Mesenchymal stem cell (in vitro differentiated cells and primary cell): ENCODE measurements around the gene HBD.

Source experiments
- DNase-seq: peaks from one replicate; pipeline ENCODE4 v3.0.0-alpha.2; 2013
- H2AFZ ChIP-seq: one replicate; pipeline ENCODE4 v1.6.1; 2013; ENCODE audit warnings: low read depth, mild to moderate bottlenecking, control low read depth, inconsistent platforms, low read length, moderate library complexity
- H2AK5ac ChIP-seq: 2 replicates; pipeline ENCODE4 v1.6.1; 2013; ENCODE audit warnings: low read length, moderate library complexity, mild to moderate bottlenecking, inconsistent platforms; ENCODE audit not compliant: severe bottlenecking
- H2BK120ac ChIP-seq: one replicate; pipeline ENCODE4 v1.6.1; 2013; ENCODE audit warnings: low read depth, mild to moderate bottlenecking, inconsistent platforms, low read length, moderate library complexity
- H2BK12ac ChIP-seq, 2 experiments: one replicate each; pipeline ENCODE4 v1.6.1; 2013; ENCODE audit warnings: inconsistent platforms in 2 of 2, low read length in 2 of 2, mild to moderate bottlenecking in 2 of 2, moderate library complexity in 2 of 2, control low read depth in 1 of 2
- H2BK15ac ChIP-seq: one replicate; pipeline ENCODE4 v1.6.1; 2013; ENCODE audit warnings: mild to moderate bottlenecking, low read depth, inconsistent platforms; ENCODE audit not compliant: poor library complexity, severe bottlenecking
- H2BK5ac ChIP-seq: 2 replicates; pipeline ENCODE4 v1.6.1; 2013; ENCODE audit warnings: low read depth, mild to moderate bottlenecking, low read length, control low read depth, inconsistent platforms; ENCODE audit not compliant: poor library complexity, severe bottlenecking
- H3K14ac ChIP-seq, 2 experiments: one replicate each; pipeline ENCODE4 v1.6.1; 2013; ENCODE audit warnings: inconsistent platforms in 2 of 2, low read length in 2 of 2, control low read depth in 1 of 2, mild to moderate bottlenecking in 1 of 2, moderate library complexity in 1 of 2
- H3K18ac ChIP-seq, 2 experiments: one replicate each; pipeline ENCODE4 v1.6.1; 2013; ENCODE audit warnings: inconsistent platforms in 2 of 2, low read length in 2 of 2, control low read depth in 1 of 2, low read depth in 1 of 2, mild to moderate bottlenecking in 1 of 2
- H3K23ac ChIP-seq, 2 experiments: one replicate each; pipeline ENCODE4 v1.6.1; 2013; ENCODE audit warnings: inconsistent platforms in 2 of 2, low read length in 2 of 2, mild to moderate bottlenecking in 2 of 2, moderate library complexity in 2 of 2, control low read depth in 1 of 2
- H3K27ac ChIP-seq: 2 replicates; pipeline ENCODE4 v1.5.1; 2013; ENCODE audit warnings: mild to moderate bottlenecking, moderate library complexity, low read length, control low read depth, inconsistent platforms; ENCODE audit not compliant: poor library complexity, severe bottlenecking
- H3K27me3 ChIP-seq, 2 experiments: 2 replicates each; pipeline versions ENCODE4 v1.6.1 to v1.7.0; 2013; ENCODE audit warnings: low read length in 2 of 2, mild to moderate bottlenecking in 2 of 2, moderate library complexity in 2 of 2, control low read depth in 1 of 2, inconsistent platforms in 1 of 2; ENCODE audit not compliant: control insufficient read depth in 1 of 2, insufficient read depth in 1 of 2
- H3K36me3 ChIP-seq, 2 experiments: 2 replicates each; pipeline versions ENCODE4 v1.6.1 to v1.7.0; 2013; ENCODE audit warnings: low read length in 2 of 2, control low read depth in 1 of 2, inconsistent platforms in 1 of 2, low read depth in 1 of 2, mild to moderate bottlenecking in 1 of 2; ENCODE audit not compliant: insufficient read depth in 2 of 2, control insufficient read depth in 1 of 2
- H3K4ac ChIP-seq, 2 experiments: one replicate each; pipeline ENCODE4 v1.6.1; 2013; ENCODE audit warnings: inconsistent platforms in 2 of 2, low read length in 2 of 2, mild to moderate bottlenecking in 2 of 2, moderate library complexity in 2 of 2, control low read depth in 1 of 2, low read depth in 1 of 2
- H3K4me1 ChIP-seq: 2 replicates; pipeline ENCODE4 v1.6.1; 2013; ENCODE audit warnings: low read depth, low read length, control low read depth; ENCODE audit not compliant: control insufficient read depth, insufficient read depth
- H3K4me2 ChIP-seq: 2 replicates; pipeline ENCODE4 v1.6.1; 2013; ENCODE audit warnings: low read length, mild to moderate bottlenecking, inconsistent platforms; ENCODE audit not compliant: poor library complexity, severe bottlenecking
- H3K4me3 ChIP-seq, 2 experiments: 2 replicates each; pipeline versions ENCODE4 v1.5.1 to v1.7.0; 2013; ENCODE audit warnings: low read length in 2 of 2, mild to moderate bottlenecking in 2 of 2, control low read depth in 1 of 2, low read depth in 1 of 2; ENCODE audit not compliant: insufficient read depth in 1 of 2
- H3K79me1 ChIP-seq: replicated peaks from 2 replicates; pipeline ENCODE4 v1.6.1; 2013; ENCODE audit warnings: mild to moderate bottlenecking, control low read depth, low read length, inconsistent platforms; ENCODE audit not compliant: poor library complexity, severe bottlenecking
- H3K9ac ChIP-seq: 2 replicates; pipeline ENCODE4 v1.7.0; 2013; ENCODE audit warnings: mild to moderate bottlenecking, low read length, moderate library complexity
- H3K9me3 ChIP-seq: 2 replicates; pipeline ENCODE4 v1.7.0; 2013; ENCODE audit warnings: mild to moderate bottlenecking, low read length; ENCODE audit not compliant: control insufficient read depth
- H4K8ac ChIP-seq: one replicate; pipeline ENCODE4 v1.6.1; 2013; ENCODE audit warnings: inconsistent platforms, mild to moderate bottlenecking, low read length, moderate library complexity
- H4K91ac ChIP-seq: one replicate; pipeline ENCODE4 v1.6.1; 2013; ENCODE audit warnings: mild to moderate bottlenecking, low read length, inconsistent platforms
- WGBS: methylation state at CpG from one replicate; pipeline ENCODE4 v1.1.7; 2013; ENCODE audit warnings: mixed read lengths; 5-methylcytosine and 5-hydroxymethylcytosine counted together

HBD gene

DNA sequence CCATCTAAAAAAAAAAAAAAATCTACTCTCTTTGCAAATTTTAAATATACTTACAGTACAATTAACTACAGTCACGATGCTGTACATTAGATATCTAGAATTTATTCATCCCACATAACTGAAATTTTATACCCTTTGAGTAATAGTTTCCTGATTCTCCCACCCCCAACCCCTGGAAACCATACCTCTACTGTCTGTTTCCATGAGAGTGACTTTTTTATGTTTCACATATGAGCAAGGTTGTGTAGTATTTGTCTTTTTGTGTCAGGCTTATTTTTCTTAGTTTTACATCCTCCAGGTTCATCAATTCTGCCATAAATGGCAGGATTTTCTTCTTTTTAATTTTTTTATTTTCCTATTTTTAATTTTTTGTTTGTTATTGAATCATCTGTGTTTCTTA is 10.6 kb downstream of the HBD start:
- Histone ChIP-seq H3K18ac (no peak overlapping the region), H3K36me3 (no peaks in the 10 kb centered on the region), H2BK15ac (no peak overlapping the region), H4K91ac (no peak overlapping the region), H3K14ac (no peak overlapping the region), H2BK12ac (no peak overlapping the region), H3K4me1 (no peaks in the 10 kb centered on the region), H3K4me2 (no peak overlapping the region), H2AK5ac (no peak overlapping the region), H3K9ac (no peak overlapping the region), H3K9me3 (no peaks in the 10 kb centered on the region), H3K4ac (no peak overlapping the region), H3K27ac (no peak overlapping the region), H2AFZ (no peak overlapping the region), H3K27me3 (no peaks in the 10 kb centered on the region), H4K8ac (no peak overlapping the region), H3K4me3 (no peak overlapping the region), H3K23ac (no peak overlapping the region), H2BK5ac (no peak overlapping the region), H3K79me1 (no peaks in the 10 kb centered on the region), H2BK120ac (no peak overlapping the region)
- no peak for DNase-seq
- WGBS, result 90% methylated on average over 1 of the region's 1 CpG

DNA sequence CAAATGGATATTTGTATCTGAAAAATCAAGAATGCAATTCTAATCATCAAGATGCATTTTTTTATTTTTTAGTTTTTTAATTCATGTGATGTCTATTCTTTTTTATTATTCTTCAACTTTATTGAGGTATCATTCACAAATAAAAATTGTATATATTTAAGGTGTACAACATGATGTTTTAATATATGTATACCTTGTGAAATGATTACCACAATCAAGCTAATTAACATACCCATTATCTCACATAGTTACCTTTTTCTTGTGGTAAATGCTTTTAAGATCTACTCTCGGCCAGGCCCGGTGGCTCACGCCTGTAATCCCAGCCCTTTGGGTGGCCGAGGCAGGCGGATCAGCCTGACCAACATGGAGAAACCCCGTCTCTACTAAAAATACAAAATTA is 11.1 kb downstream of the HBD start:
- Histone ChIP-seq H2AK5ac (no peak overlapping the region), H3K23ac (no peak overlapping the region), H3K9me3 (no peaks in the 10 kb centered on the region), H2BK5ac (no peak overlapping the region), H3K14ac (no peak overlapping the region), H2BK15ac (no peak overlapping the region), H3K27ac (no peak overlapping the region), H3K4ac (no peak overlapping the region), H3K4me1 (no peaks in the 10 kb centered on the region), H3K9ac (no peak overlapping the region), H3K18ac (no peak overlapping the region), H3K79me1 (no peaks in the 10 kb centered on the region), H2AFZ (no peak overlapping the region), H4K91ac (no peak overlapping the region), H3K27me3 (no peaks in the 10 kb centered on the region), H2BK120ac (no peak overlapping the region), H2BK12ac (no peak overlapping the region), H3K4me3 (no peak overlapping the region), H3K4me2 (no peak overlapping the region), H4K8ac (no peak overlapping the region), H3K36me3 (no peaks in the 10 kb centered on the region)
- 88% methylated on average over 6 of the region's 6 CpGs for WGBS
- no peak for DNase-seq

DNA sequence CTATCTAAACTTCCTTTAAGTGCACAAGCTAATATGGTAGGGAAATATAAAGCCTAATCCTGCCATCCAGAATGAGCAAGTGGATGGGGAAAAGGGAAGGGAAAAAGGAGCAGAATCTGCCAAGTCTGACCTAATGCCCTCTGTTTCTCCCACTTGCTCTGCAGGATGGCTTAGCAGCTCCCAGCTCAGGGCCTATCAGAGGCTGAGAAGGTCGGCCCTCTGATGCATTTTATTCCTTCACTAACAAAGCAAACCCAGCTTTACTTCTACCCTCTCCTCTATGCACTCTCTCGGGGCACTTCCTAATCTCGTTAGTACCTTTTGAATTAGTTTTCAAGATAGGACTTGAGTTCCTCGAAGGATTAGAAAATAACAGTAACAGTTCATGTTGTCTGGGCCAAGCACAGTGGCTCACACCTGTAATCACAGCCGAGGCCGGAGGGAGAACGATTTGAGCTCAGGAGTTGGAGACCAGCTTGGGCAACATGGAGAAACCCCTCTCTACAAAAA is 23.9 kb downstream of the HBD start:
- Histone ChIP-seq H3K4me1 (no peaks in the 10 kb centered on the region), H3K23ac (no peak overlapping the region), H3K4ac (no peak overlapping the region), H3K4me3 (no peak overlapping the region), H2BK15ac (no peak overlapping the region), H4K91ac (no peak overlapping the region), H2AFZ (no peak overlapping the region), H3K27ac (no peak overlapping the region), H3K27me3 (no peaks in the 10 kb centered on the region), H3K18ac (no peak overlapping the region), H4K8ac (no peak overlapping the region), H2BK5ac (no peak overlapping the region), H3K4me2 (no peak overlapping the region), H2AK5ac (no peak overlapping the region), H2BK120ac (no peak overlapping the region), H3K9me3 (no peaks in the 10 kb centered on the region), H3K14ac (no peak overlapping the region), H3K9ac (no peak overlapping the region), H3K36me3 (no peaks in the 10 kb centered on the region), H2BK12ac (no peak overlapping the region), H3K79me1 (no peaks in the 10 kb centered on the region)
- DNase-seq, result no peak
- 49% methylated on average over 6 of the region's 7 CpGs for WGBS

DNA sequence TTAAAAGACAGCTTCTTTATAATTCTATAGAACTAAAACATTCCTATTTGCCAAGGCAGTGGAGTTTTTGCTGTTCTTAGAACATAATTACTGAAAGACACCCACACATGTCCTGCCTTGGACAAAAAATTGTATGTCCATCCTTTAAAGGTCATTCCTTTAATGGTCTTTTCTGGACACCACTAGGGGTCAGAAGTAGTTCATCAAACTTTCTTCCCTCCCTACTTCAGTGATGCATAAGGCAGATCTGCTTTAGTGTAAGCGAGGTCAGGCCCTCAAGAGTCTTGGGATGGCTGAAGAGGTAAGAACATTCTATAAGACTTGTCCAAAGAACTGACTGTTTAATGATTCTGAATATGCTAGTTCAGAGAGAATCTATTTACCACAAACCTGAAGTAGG is 29.5 kb downstream of the HBD start:
- Histone ChIP-seq H4K91ac (no peak overlapping the region), H2BK120ac (no peak overlapping the region), H2BK15ac (no peak overlapping the region), H3K4me3 (no peak overlapping the region), H4K8ac (no peak overlapping the region), H3K4me2 (no peak overlapping the region), H3K4ac (no peak overlapping the region), H2AK5ac (no peak overlapping the region), H3K9ac (no peak overlapping the region), H3K4me1 (no peaks in the 10 kb centered on the region), H3K18ac (no peak overlapping the region), H2AFZ (no peak overlapping the region), H2BK12ac (no peak overlapping the region), H3K27me3 (no peaks in the 10 kb centered on the region), H3K23ac (no peak overlapping the region), H2BK5ac (no peak overlapping the region), H3K14ac (no peak overlapping the region), H3K9me3 (no peaks in the 10 kb centered on the region), H3K27ac (no peak overlapping the region), H3K79me1 (no peaks in the 10 kb centered on the region), H3K36me3 (no peaks in the 10 kb centered on the region)
- no CpG with 5 or more reads among the region's 1 CpG for WGBS
- DNase-seq, result peak; percentile 77
